Fibroblast of skin of left quadriceps (primary cell): ENCODE results near the gene NOP53.
"Not testable (repeated sequence)": the region's sequence is repeated elsewhere in the genome, so short reads cannot be mapped to it uniquely, and the experiment has no call there.

Source experiments
- DNase-seq, 2 experiments: peaks; one replicate each; pipeline ENCODE4 v3.0.0-alpha.2; 2013; ENCODE audit warnings: low read depth in 2 of 2

Gene NOP53

DNA sequence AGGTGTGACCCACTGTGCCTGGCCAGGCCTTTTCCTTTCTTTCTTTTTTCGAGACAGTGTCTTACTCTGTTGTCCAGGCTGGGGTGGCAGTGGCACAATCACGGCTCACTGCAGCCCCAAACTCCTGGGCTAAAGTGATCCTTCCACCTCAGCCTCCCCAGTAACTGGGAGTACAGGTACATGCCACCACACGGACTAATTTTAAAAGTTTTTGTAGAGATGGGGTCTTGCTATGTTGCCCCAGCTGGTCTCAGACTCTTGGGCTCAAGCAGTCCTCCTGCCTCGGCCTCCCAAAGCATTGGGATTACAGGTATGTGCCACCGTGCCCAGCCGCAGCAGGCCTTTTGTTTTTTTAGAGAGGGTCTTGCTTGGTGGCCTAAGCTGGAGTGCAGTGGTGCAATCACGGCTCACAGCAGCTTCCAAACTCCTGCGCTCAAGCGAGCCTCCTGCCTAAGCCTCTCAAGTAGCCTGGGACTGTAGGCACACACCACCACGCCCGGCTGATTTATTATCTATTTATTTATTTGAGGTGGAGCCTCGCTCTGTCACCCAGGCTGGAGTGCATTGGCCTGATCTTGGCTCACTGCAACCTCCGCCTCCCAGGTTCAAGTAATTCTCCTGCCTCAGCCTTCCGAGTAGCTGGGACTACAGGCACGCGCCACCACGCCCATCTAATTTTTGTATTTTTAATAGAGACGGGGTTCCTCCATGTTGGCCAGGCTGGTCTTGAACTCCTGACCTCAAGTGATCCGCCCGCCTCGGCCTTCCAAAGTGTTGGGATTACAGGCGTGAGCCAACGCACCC, 32.1 kb downstream of the NOP53 start:
- not testable (repeated sequence) for DNase-seq

- peak; percentile 49 to 52 for DNase-seq
These were observed 33.0 kb downstream of the NOP53 start, which contains the start of gene SELENOW for GRCh38 chr19:47778049-47778953. TSS of gene SELENOW (plus strand) at chr19:47778703. CDS start at chr19:47778786, 83 bp downstream.

- DNase-seq, result no peak
These were observed 33.6 kb downstream of the NOP53 start for GRCh38 chr19:47778954-47779351.

GRCh38 chr19:47779524-47780214, 34.3 kb downstream of the NOP53 start:
- DNase-seq, result no peak

- no peak for DNase-seq
These were observed 34.8 kb downstream of the NOP53 start for GRCh38 chr19:47780215-47780551.

- DNase-seq, result no peak
These were observed 36.4 kb downstream of the NOP53 start for GRCh38 chr19:47781590-47782262.

DNA sequence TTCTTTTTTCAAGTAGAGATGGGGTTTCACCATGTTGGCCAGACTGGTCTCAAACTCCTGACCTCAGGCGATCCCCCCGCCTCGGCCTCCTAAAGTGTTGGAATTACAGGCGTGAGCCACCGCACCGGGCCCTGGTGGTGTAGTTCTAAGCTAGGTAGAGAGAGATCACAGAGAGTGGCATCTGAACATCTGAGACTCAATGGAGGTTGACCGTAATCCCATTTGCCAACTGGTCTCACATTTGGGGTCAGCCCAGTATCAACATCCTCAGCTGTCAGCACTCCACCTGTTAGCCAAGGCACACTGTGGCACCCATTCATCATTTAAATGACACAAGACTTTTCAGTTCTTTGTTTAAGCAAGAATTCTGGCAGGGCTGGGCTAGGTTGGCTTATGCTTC, 41.2 kb downstream of the NOP53 start:
- DNase-seq, result no peak

DNA sequence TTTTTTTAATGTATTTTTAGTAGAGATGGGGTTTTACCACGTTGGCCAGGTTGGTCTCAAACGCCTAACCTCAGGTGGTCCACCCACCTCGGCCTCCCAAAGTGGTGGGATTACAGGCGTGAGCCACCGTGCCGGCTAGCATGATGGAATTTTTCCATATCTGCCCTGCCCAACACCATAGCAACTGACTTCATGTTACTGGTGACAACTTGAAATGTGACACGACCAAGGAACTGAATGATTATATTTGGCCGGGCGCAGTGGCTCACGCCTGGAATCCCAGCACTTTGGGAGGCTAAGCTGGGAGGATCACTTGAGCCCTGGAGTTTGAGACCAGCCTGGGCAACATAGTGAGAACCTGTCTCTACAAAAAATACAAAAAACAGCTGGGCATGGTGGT, 42.0 kb downstream of the NOP53 start:
- DNase-seq, result not testable (repeated sequence)

DNA sequence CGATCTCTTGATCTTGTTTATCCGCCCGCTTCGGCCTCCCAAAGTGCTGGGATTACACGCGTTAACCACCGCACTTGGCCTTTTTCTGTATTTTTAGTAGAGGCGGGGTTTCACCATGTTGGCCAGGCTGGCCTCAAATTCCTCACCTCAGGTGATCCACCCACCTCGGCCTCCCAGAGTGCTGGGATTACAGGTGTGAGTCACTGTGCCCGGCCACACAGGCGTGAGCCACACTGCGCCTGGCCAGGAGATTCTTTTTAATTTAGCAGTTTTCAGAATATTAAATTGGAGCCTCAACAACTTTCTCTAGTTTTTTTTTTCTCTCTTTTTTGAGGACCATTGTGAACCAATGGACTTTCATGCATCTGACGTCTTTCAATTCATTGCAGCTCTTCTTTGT, 44.5 kb downstream of the NOP53 start:
- not testable (repeated sequence) for DNase-seq

DNA sequence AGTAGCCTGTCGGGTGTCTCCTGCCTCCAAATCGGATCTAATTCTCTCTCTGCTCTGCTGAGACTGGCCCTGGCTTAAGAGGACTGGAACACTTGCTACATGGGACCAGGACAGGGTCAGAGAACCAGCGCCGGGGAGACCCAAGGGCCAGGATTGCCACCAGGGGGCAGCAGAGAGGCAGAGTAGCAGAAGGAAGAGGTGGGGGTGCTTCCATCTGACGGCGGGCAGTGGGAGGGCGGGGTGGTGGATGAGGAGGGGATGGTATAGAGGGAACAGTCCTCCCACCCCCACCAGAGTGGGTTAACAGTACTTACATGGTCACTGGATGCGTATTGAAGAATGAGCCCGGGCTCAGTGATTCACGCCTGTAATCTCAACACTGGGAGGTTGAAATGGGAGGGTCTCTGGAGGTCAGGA, 45.1 kb downstream of the NOP53 start:
- DNase-seq, result peak in 1 of 2 experiments; percentile 24

DNA sequence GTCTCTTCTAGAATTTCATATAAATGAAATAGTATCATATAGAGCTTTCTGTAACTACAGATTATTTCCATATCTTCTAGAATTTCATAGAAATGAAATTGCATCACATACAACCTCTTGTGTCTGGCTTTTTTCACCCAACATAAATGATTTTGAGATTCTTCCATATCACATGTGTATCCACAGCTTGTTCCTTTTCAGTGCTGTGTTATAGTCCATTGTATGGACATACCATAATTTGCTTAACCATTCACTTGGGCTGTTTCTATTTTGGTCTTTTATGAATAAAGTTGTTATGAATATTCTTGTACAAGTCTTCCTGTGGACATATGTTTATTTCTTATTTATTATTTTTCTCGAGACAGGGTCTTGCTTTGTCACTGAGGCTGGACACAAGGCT, 47.3 kb downstream of the NOP53 start:
- DNase-seq, result no peak

DNA sequence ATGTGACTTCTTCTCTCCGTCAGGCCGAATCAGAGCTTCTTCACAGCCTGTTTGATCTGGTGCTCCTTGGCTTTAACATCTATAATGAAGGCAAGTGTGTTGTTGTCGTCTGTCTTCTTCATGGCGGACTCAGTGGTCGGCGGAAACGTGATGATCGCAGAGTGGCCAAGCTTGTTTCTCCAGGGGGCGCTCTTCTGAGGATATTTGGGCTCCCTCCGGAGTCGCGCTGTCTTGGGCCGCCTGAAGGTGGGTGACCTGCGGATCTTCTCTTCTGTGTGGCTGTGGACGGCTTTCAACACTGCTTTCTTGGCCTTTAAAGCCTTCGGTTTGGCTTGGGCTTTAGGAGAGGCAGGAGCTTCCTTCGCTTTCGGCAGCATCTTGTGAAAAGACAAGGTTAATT, 49.2 kb downstream of the NOP53 start:
- DNase-seq, result no peak

- no peak for DNase-seq
These were observed 51.4 kb downstream of the NOP53 start for GRCh38 chr19:47796785-47797184.

DNA sequence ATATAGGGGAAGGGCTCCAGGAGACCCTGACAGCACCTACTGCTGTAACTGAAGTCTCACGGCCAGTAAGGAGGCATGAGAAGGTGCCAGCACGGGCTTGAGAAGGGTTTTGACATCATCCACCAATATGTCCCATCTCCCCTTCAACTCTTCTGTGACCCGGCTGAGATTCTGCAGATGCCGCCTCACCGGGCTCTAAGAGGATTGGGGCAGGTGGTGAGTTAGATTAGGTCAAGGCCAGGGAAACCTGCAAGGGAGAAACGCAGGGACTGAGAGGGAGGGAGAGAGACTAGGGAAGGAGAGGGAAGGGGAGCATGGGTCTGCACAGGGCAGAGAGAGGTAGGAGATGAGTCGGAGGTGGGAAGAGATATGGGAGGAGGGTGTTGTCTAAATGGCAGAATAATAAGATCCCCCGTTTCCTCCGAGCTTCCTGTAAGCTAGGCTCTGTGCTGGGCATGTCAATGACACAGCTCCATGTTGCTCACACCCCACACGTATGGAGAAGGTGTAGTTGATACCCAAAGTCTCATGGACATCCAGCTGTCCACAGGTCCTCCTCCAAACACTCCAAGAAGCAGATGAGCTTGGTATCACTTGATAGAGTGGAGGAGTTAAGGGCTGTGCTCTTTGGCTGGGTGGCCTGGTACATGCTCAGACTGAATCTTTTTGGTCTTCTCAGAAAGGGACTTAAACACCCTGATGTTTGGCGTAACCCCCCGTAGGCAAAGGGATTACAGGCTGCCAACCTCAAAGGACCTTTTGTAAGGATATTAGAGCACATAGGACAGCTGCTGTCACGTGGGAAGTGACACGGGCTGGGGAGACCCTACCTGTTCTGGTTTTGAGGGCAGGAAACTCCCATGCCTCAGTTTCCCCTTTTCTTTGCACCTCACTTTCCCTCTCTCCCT, 52.9 kb downstream of the NOP53 start:
- DNase-seq, result no peak

GRCh38 chr19:47798904-47799266, 53.5 kb downstream of the NOP53 start:
- DNase-seq, result no peak

DNA sequence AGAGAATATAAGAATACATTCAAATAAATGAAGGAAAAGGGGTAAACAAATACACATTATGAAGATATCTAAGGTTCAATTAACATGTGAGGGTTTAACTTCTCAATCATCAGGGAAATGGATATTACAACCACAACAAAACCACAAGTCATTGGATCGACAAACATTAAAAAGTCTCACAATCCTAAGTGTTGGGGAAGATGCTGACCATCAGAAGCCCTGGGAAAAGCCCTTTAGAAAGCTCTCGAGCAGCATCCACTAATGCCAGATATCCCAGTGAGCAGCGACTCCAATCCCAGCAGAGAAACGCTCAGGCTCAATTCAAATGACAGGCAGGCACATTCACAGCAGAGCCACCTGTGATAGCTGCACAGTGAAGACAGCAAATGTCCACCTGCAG, 55.9 kb downstream of the NOP53 start:
- DNase-seq, result no peak

DNA sequence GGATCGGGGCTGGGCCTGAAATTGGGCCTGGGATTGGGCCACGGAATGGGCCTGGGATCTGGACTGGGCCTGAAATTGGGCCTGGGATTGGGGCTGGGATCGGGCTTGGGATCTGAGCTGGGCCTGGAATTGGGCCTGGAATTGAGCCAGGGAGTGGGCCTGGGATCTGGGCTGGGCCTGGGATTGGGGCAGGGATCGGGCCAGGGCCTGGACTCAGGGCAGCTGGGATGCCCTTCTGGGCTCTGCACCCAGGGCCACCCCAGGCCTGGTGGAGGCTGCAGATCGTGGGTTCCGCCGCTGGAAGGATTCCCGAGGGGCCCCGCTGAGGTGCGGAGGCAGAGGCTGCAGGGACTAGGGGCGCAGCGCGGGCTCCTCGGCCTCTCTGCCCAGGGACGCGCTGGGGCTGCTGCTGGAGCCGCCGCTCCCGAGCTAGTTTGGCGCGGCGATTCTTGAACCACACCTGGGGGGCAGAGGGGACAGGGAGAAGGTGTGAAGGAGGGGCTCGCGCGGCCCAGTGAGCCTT, 57.2 kb downstream of the NOP53 start:
- no peak for DNase-seq

DNA sequence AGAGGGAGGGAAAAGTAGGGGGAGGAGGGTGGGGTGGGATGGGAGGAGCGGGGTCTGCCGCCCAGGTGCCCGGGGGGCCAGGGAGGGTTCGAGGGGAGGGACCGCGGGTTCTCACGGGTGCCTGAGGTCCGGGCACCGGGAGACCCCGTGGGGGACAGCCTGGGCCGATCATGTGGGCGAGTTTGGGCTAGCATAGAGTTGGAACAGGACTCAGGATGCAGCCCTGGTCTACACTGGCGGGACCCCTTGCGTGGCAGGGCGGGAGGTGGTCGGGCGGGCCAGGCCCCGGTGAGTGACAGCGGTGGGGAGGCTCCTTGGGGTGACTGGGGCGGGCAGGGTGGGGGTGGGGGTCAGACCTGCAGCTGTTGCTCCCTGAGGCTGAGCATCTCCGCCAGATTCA, 57.8 kb downstream of the NOP53 start:
- DNase-seq, result not testable (repeated sequence)

GRCh38 chr19:47803671-47804070, 58.3 kb downstream of the NOP53 start:
- not testable (repeated sequence) for DNase-seq

DNA sequence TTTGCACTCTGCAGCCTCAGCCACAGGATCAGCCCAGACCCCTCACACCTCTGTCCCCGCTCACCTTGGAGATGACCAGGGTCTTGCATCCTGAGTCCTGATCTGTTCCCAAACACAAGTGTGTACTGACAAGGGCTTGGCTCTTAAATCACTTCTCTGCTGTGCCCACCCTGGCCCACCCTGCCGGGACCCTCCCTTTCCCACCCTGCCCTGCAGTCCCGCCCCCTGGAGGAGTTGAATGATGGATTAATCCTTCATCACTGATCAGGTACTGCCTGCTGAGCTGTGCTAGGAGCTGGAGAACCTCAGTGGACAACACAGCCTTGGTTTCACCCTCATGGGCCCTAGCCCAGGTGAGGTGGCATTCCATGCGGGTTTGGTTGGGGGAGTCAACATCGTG, 59.1 kb downstream of the NOP53 start, which contains the start of gene TPRX1:
Gene TPRX1, minus strand, starts transcription at position 101 of the 400 bp plus-strand sequence. Its CDS starts 12 bp downstream, at position 89.
- not testable (repeated sequence) for DNase-seq
